ENCODE data around the gene LRPPRC.

DNA sequence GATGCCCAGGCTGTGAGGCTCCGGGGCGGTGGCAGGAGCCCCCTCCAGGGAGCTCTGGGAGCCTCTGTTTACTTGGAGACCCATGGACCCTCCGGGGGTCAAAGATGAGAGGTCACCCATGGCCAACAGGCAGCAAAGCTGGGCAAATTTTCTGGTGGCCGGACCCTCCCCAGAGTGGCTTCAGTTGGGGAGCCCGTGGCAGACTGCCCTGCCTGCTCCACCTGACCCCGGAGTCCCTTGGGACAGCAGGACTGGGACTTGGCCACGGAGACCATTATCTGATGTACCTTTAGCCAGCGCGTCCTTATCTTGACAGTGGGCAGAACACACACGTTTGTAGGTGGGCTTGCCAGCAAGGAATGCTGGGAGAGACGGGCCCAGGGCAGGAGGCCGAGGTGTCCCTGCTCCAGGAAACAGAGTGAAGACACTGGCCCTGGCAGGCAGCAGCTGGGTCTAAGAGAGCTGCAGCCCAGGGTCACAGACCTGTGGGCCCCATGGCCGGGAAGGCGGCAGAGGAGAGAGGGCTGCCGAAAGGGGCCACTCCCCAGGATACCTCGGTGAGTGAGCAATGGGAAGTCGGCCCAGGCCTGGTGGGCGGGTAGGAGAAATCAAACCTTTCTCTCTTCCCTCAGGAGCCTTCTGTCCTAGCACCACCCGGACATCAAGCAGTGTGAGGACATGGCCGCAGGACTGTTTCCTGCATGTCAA lies 157.1 kb downstream of the LRPPRC start, which contains the start of the genes ABCG5 and ABCG8:
- TF ChIP-seq MEF2D (tag; conservative IDR thresholded peaks at IDR 0.05; ENCODE audit: low read depth) (no peak), EGR1 (conservative IDR thresholded peaks at IDR 0.05) (no peak), ZNF766 (CRISPR knock-in tag; conservative IDR thresholded peaks at IDR 0.05) (no peak), HDAC3 (IDR thresholded peaks at IDR 0.05; ENCODE audit: borderline replicate concordance, partially characterized antibody) (no peak)
- TF ChIP-seq, protein P1, sequence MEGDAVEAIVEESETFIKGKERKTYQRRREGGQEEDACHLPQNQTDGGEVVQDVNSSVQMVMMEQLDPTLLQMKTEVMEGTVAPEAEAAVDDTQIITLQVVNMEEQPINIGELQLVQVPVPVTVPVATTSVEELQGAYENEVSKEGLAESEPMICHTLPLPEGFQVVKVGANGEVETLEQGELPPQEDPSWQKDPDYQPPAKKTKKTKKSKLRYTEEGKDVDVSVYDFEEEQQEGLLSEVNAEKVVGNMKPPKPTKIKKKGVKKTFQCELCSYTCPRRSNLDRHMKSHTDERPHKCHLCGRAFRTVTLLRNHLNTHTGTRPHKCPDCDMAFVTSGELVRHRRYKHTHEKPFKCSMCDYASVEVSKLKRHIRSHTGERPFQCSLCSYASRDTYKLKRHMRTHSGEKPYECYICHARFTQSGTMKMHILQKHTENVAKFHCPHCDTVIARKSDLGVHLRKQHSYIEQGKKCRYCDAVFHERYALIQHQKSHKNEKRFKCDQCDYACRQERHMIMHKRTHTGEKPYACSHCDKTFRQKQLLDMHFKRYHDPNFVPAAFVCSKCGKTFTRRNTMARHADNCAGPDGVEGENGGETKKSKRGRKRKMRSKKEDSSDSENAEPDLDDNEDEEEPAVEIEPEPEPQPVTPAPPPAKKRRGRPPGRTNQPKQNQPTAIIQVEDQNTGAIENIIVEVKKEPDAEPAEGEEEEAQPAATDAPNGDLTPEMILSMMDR (IDR thresholded peaks at IDR 0.05 in 2 of 3, conservative IDR thresholded peaks at IDR 0.05 in 1 of 3; ENCODE audit: insufficient read depth in 2 of 3, low read depth in 1 of 3, low read length in 3 of 3) = no peak
- TF ChIP-seq, protein P2, sequence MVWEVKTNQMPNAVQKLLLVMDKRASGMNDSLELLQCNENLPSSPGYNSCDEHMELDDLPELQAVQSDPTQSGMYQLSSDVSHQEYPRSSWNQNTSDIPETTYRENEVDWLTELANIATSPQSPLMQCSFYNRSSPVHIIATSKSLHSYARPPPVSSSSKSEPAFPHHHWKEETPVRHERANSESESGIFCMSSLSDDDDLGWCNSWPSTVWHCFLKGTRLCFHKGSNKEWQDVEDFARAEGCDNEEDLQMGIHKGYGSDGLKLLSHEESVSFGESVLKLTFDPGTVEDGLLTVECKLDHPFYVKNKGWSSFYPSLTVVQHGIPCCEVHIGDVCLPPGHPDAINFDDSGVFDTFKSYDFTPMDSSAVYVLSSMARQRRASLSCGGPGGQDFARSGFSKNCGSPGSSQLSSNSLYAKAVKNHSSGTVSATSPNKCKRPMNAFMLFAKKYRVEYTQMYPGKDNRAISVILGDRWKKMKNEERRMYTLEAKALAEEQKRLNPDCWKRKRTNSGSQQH (CRISPR knock-in tag; IDR thresholded peaks at IDR 0.05) = no peak

All from K562 (cell line).